NCI-H2171 (cell line): ENCODE data around the gene TNFRSF1A.

ENCODE experiments used
- DNase-seq: peaks from one replicate; lab custom pipeline; 2025; lab: John Stamatoyannopoulos, UW

The TNFRSF1A gene

GRCh38 chr12:6374028-6374785 is 32.3 kb upstream of the TNFRSF1A start:
- no peak for DNase-seq

- peak; percentile 57 for DNase-seq
Measured at GRCh38 chr12:6373022-6373787, 31.3 kb upstream of the TNFRSF1A start.

- peak; percentile 91 for DNase-seq
Measured at GRCh38 chr12:6372403-6373003, 30.6 kb upstream of the TNFRSF1A start.

- DNase-seq, result peak; percentile 84
Measured at GRCh38 chr12:6370994-6371754, 29.3 kb upstream of the TNFRSF1A start.

GRCh38 chr12:6370576-6370935 is 28.7 kb upstream of the TNFRSF1A start:
- no peak for DNase-seq

GRCh38 chr12:6369916-6370575 is 28.2 kb upstream of the TNFRSF1A start:
- no peak for DNase-seq

GRCh38 chr12:6368906-6369525 is 27.1 kb upstream of the TNFRSF1A start:
- no peak for DNase-seq

GRCh38 chr12:6367969-6368892 is 26.4 kb upstream of the TNFRSF1A start:
- DNase-seq, result no peak

GRCh38 chr12:6367065-6367968 is 25.4 kb upstream of the TNFRSF1A start:
- no peak for DNase-seq

- DNase-seq, result no peak
Measured at GRCh38 chr12:6364044-6364374, 22.1 kb upstream of the TNFRSF1A start.

- no peak for DNase-seq
Measured at GRCh38 chr12:6363330-6364043, 21.6 kb upstream of the TNFRSF1A start.

- no peak for DNase-seq
Measured at GRCh38 chr12:6363010-6363329, 21.1 kb upstream of the TNFRSF1A start.

GRCh38 chr12:6362403-6362802 is 20.5 kb upstream of the TNFRSF1A start:
- no peak for DNase-seq

- DNase-seq, result no peak
Measured at GRCh38 chr12:6361834-6362233, 20.0 kb upstream of the TNFRSF1A start.

GRCh38 chr12:6360578-6361490 is 19.0 kb upstream of the TNFRSF1A start:
- DNase-seq, result no peak

- no peak for DNase-seq
Measured at GRCh38 chr12:6360080-6360571, 18.2 kb upstream of the TNFRSF1A start.

- DNase-seq, result no peak
Measured at GRCh38 chr12:6358881-6359280, 17.0 kb upstream of the TNFRSF1A start.
